SK-N-DZ (cell line): ENCODE measurements around the gene CTSO.
"Not testable (repeated sequence)": the region's sequence is repeated elsewhere in the genome, so short reads cannot be mapped to it uniquely, and the experiment has no call there.

ENCODE experiments used
- DNase-seq: peaks from one replicate; pipeline ENCODE4 v3.0.0-alpha.2; 2015; ENCODE audit warnings: low spot score

CTSO gene

DNA sequence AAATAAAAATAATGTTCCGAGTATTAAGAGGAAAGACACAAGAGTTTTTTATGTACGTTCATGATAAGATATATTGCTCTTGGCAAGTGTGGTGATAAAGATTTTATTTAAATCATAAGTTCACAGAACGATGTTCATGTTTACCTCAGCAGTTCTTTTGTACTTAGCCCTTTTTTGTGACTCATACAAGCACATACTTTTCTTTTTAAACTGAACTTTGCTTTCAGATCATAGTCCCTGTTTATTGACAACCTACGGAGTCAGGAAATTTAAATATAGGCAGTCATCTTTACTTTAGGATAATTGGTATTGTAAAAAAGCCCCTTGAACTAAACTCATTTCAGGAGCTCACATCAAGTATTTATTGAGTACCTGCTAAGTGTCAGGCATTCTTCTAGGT lies 1.3 kb upstream of the CTSO start:
- DNase-seq, result no peak

DNA sequence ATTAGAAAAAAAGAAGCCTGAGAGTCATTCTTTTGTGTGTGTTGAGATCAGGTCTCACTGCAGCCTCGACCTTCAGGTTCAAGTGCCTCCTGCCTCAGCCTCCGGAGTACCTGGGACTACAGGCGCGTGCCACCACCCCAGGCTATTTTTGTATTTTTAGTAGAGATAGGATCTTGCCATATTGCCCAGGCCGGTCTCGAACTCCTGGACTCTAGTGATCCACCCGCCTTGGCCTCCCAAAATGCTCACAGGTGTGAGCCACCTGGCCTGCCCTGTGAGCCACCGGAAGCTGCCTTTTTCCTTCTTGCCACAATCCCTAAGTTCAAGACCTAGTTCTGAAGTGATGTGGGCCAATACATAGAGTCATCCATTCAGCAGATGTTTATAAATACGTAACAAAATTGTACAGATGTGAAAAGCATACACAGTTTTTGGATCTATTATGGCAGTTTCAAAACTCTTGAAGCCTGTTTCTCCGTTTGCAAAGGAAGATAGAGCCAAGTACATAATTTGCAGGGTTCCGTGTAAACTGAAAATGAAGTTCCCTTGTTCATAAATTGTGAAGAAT lies 536 bp upstream of the CTSO start:
- DNase-seq, result no peak

GRCh38 chr4:155952501-155952901 lies 1.2 kb downstream of the CTSO start:
- no peak for DNase-seq

- no peak for DNase-seq
Observed at GRCh38 chr4:155950461-155950860, 3.2 kb downstream of the CTSO start.

DNA sequence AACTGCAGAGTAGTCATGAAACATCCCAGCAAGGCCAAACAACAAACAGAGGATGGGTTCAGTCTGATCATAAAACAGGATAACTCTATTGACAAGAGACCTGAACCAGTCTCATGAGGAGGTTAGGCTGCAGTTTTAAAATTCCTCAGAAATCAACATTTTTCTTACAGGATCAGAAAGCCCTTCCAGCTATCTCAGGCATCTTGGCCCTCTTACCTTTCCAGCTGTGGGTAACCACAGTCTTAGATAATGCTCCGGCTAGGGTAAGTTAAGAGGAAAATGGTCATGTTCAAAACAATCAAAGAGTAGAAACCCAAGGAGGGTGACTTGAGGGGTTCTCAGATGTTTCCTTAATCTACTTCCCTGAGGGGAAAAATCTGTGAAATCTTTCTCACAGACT lies 5.1 kb downstream of the CTSO start:
- DNase-seq, result no peak

DNA sequence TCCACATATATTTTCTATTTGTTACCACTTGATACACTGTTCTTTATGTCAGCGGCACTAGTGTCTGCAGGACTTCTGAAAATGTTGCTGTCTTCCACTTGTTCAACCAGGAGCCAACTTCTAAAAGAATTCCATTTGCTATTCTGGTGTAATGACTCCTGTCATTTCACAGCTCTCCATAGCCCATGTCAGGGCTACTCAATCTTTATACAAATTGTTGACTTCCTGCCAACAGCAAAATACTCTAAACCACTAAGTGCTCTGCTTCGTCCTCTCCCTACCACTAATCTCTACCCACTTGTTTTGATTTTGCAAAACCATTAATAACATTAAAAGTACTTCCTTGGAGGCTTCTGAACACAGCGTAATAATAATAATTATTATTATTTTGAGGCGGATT lies 7.2 kb downstream of the CTSO start:
- DNase-seq, result no peak

- no peak for DNase-seq
Observed at GRCh38 chr4:155944516-155944915, 9.2 kb downstream of the CTSO start.

GRCh38 chr4:155943605-155944291 lies 9.9 kb downstream of the CTSO start:
- DNase-seq, result no peak

DNA sequence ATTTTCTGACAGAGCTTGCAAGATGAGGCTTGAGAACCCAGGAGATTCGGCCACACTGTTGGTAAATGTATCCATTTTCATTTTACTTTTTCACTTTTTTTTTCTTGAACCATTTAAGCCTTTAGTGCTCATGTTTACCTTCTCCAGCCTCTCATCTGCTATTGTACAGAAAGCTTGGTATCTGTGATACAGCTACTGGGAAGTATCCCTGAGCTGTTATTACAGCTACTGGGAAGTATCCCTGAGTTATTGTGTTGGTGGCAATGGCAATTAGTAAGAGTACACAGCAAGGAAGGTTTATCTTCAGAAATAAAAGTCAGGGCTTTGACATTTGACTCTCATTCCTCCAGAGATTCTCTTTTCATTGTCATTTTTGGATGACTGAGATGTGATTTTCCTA lies 11.8 kb downstream of the CTSO start:
- DNase-seq, result no peak

GRCh38 chr4:155941085-155941790 lies 12.4 kb downstream of the CTSO start:
- DNase-seq, result no peak

- DNase-seq, result no peak
Observed at GRCh38 chr4:155935389-155935986, 18.2 kb downstream of the CTSO start.

DNA sequence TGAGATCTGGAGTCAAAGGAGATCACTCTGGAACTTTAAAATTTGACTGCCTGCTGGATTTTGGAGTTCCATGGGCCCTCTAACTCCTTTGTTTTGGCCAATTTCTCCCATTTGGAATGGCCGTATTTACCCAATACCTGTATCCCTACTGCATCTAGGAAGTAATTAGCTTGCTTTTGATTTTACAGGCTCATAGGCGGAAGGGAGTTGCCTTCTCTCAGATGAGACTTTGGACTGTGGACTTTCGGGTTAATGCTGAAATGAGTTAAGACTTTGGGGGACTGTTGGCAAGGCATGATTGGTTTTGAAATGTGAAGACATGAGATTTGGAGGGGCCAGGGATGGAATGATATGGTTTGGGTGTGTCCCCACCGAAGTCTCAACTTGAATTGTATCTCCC lies 19.0 kb downstream of the CTSO start:
- not testable (repeated sequence) for DNase-seq

DNA sequence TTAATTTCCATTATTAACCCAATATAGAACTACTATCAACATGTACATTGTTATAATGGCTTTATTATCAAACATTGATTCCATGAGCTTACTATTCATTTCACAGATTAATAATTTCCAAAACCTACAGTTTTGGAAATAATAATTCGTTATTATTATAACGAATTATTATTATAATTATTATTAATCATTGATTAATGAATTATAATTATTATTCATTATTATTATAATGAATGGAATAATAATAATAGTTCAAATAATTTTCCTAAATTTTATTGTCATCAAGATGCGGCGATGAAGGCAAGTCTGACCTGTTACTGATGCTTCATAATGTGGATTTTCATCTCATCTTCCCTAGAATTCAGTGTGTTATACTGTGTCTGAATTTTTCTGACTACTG lies 22.0 kb downstream of the CTSO start:
- no peak for DNase-seq

- no peak for DNase-seq
Observed at GRCh38 chr4:155930330-155930729, 23.3 kb downstream of the CTSO start.

GRCh38 chr4:155929833-155930232 lies 23.8 kb downstream of the CTSO start:
- no peak for DNase-seq

DNA sequence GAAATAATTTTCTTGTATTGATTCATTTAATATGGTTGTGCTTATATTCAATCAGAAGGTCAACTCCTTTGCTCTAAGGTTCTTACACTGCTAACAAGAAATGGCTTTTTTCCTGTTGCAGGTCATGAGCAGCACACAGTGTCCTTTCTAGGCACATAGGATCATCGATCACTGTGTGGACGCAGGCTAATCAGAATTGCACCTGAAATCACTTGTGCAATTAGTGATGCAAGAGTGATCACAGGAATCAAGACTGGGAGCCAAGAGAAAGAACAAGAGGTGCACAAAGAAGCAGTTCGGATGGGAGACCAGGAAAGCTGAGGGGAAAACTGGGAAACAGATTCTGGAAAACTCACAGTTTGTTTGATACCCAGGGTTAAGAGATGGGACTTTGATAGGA lies 29.0 kb downstream of the CTSO start:
- DNase-seq, result no peak

GRCh38 chr4:155921597-155921996 lies 32.1 kb downstream of the CTSO start:
- no peak for DNase-seq

- DNase-seq, result no peak
Observed at GRCh38 chr4:155914782-155915181, 38.9 kb downstream of the CTSO start.

DNA sequence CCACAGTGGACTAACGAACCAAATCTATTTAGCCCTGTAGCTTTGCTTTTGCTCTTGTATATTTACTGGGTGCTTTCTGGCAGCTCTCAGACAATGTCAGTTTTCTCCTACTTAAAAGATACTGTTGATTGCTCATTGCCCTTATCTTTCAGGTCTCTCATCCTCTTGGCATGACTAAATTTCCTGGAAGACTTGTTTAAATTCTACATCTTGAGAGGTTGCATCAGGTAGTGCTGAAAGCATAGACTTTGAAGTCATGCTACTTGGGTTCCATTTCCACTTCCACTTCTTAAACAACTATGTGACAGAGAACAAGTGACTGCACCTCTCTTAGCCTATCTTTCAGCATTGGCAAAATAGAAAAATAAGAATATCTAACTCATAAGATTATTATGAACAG lies 41.8 kb downstream of the CTSO start:
- no peak for DNase-seq

DNA sequence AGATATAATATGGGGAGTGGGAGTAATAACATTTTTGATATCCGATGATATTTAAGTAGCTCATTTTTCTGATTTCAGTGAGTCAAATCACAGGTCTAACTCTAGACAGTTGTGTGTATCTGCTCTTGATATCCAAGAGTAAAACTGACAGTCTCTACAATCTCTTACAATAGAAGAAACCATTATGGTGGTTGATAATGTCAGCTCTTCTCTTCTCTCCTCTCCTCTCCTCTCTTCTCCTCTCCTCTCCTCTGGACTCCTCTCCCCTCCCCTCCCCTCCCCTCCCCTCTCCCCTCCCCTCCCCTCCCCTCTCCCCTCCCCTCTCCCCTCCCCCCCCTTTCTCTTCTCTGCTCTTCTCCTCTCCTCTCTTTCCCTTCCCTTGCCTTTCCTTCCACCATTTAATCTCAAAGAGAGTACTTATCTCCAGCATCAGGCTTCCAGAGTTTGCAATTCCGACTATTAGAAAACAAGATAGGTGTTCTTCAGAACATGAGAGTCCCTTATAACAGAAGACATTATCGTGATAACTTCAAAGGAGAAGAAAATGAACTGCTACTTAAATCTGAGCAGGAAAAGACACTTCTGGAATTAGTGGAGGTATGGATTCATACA lies 43.9 kb downstream of the CTSO start:
- no peak for DNase-seq

- DNase-seq, result no peak
Observed at GRCh38 chr4:155908187-155909139, 45.2 kb downstream of the CTSO start.
